Liver (tissue), 10 donors: ENCODE results near the gene UPF3B. TPM values are rescaled to one million over a fixed set of nuclear protein-coding genes. Genes with fewer than 3 reads are reported as not detected.

Experiments
- DNase-seq: peaks from one replicate; pipeline ENCODE4 v3.0.0-alpha.2; 2017; ENCODE audit warnings: low spot score
- H3K27ac ChIP-seq, 2 donors: one replicate each; pipeline ENCODE4 v1.7.0; 2013; ENCODE audit warnings: inconsistent platforms in 2 of 2, low read length in 2 of 2, control low read depth in 1 of 2, low read depth in 1 of 2, mild to moderate bottlenecking in 1 of 2
- H3K27me3 ChIP-seq, 4 donors: one replicate each; pipeline versions ENCODE4 v1.6.1 to v1.7.0; 2013; ENCODE audit warnings: low read length in 3 of 4, inconsistent platforms in 1 of 4, mild to moderate bottlenecking in 1 of 4, moderate library complexity in 1 of 4; ENCODE audit not compliant: control insufficient read depth in 4 of 4, insufficient read depth in 4 of 4
- H3K36me3 ChIP-seq, 4 donors: one replicate each; pipeline versions ENCODE4 v1.6.1 to v1.7.0; 2013; ENCODE audit warnings: low read length in 3 of 4, mild to moderate bottlenecking in 3 of 4, low read depth in 1 of 4, moderate library complexity in 1 of 4; ENCODE audit not compliant: control insufficient read depth in 4 of 4, insufficient read depth in 3 of 4
- H3K4me1 ChIP-seq, 4 donors: one replicate each; pipeline versions ENCODE4 v1.6.1 to v1.7.0; 2013; ENCODE audit warnings: low read length in 3 of 4, mild to moderate bottlenecking in 3 of 4, moderate library complexity in 1 of 4; ENCODE audit not compliant: control insufficient read depth in 4 of 4, insufficient read depth in 4 of 4
- H3K4me3 ChIP-seq, 3 donors: one replicate each; pipeline versions ENCODE4 v1.6.1 to v1.7.0; 2013; ENCODE audit warnings: low read length in 3 of 3, control low read depth in 1 of 3, low read depth in 1 of 3, mild to moderate bottlenecking in 1 of 3
- H3K9ac ChIP-seq, 2 donors: one replicate each; pipeline ENCODE4 v1.7.0; 2013; ENCODE audit warnings: low read length in 2 of 2, mild to moderate bottlenecking in 2 of 2, moderate library complexity in 2 of 2, control low read depth in 1 of 2, low read depth in 1 of 2
- H3K9me3 ChIP-seq, 4 donors: one replicate each; pipeline versions ENCODE4 v1.6.1 to v1.7.0; 2013; ENCODE audit warnings: low read length in 3 of 4; ENCODE audit not compliant: control insufficient read depth in 4 of 4
- ATF3 ChIP-seq: IDR thresholded peaks from 2 replicates; pipeline ENCODE4 v1.6.1; 2016; ENCODE audit warnings: antibody characterized with exemption
- EGR1 ChIP-seq, 2 donors: IDR thresholded peaks; 2 replicates each; pipeline ENCODE4 v1.6.1; 2016 to 2018; ENCODE audit warnings: antibody characterized with exemption in 2 of 2, low read depth in 2 of 2
- FOXA1 ChIP-seq: IDR thresholded peaks from 2 replicates; pipeline ENCODE4 v1.6.1; 2016; ENCODE audit warnings: antibody characterized with exemption
- FOXA2 ChIP-seq: IDR thresholded peaks from 2 replicates; pipeline ENCODE4 v1.6.1; 2016; ENCODE audit warnings: antibody characterized with exemption
- MAX ChIP-seq: IDR thresholded peaks from 2 replicates; pipeline ENCODE4 v1.6.1; 2016; ENCODE audit warnings: antibody characterized with exemption
- NR2F2 ChIP-seq: IDR thresholded peaks from 2 replicates; pipeline ENCODE4 v1.6.1; 2016; ENCODE audit warnings: antibody characterized with exemption
- RAD21 ChIP-seq, 2 donors: IDR thresholded peaks; 2 replicates each; pipeline ENCODE4 v1.6.1; 2016; ENCODE audit warnings: antibody characterized with exemption in 2 of 2, mild to moderate bottlenecking in 2 of 2
- RXRA ChIP-seq, 2 donors: IDR thresholded peaks; 2 replicates each; pipeline ENCODE4 v1.6.1; 2017 to 2018; ENCODE audit warnings: antibody characterized with exemption in 2 of 2, mild to moderate bottlenecking in 1 of 2
- WGBS: extraction: QIAGEN DNeasy Blood & Tissue Kit; methylation state at CpG from one replicate; pipeline ENCODE4 v1.1.7; 2013; 5-methylcytosine and 5-hydroxymethylcytosine counted together
- polyA plus RNA-seq, 2 donors: library from polyadenylated mRNA; stranded (reverse) in 1 of 2; unstranded in 1 of 2; fragments of 200-250 nt in 1 of 2; fragments of >200 nt in 1 of 2; fragmentation: Nextera tagmentation in 1 of 2; extraction: Ambion mirVana in 1 of 2; gene quantifications; one replicate each; pipeline versions ENCODE4 v1.2.1 to v1.2.3, GENCODE V29; 2013 to 2015
- small RNA-seq: library from RNA; depleted of rRNA; stranded (forward); fragments of <200 nt; gene quantifications from one replicate; pipeline ENCODE3, GENCODE V24; 2014
- total RNA-seq, 2 donors: library from RNA; depleted of rRNA; stranded (reverse); fragments of >200 nt; gene quantifications; one replicate each; pipeline ENCODE4 v1.2.3, GENCODE V29; 2014
- TF ChIP-seq, protein P1 (sequence below): fragments of 150-350 bp; IDR thresholded peaks from 2 replicates; pipeline ENCODE4 v1.5.1; 2017; ENCODE audit warnings: improper control_type of control experiment, low read depth, low read length; ENCODE audit not compliant: missing input control
- donor health status: healthy.
- donor health status: healthy.
- donor health status: healthy.
- donor health status: healthy.
- donor health status: healthy.

The UPF3B gene
- total and polyA plus RNA-seq, 4 donors: 3.3 to 4.6 (median 3.9) TPM

DNA sequence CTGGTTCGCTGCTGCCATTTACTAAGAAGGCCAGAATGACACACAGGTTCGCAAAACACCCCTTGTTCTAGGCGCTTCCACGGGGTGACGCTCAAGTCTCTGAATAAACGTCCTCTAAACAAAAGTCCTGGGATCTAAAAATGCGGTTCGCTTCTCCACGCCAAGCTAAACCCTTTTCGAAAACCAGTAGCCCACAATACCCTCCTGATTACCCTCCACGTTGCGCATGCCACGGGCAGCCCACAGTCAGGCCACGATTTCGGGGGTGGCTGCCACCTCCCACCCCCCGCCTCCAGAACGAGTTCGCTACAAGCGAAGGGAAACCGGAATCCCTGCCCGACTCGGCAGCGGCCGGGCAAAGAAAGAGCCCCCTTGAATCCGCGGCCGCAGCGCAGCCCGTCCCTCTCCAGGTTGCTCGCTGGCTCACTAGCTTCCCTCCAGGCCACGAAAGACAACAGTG lies 61.8 kb downstream of the UPF3B start:
- TF ChIP-seq MAX: no peak
- no peak for TF ChIP-seq ATF3
- TF ChIP-seq RAD21 (IDR thresholded peaks at IDR 0.05): peak; percentile 49 to 58
- Histone ChIP-seq H3K27me3 (peaks cover 0 to 3% (median 0%) of the 10 kb centered on the region in 4 donors), H3K36me3 (peaks cover 5 to 13% (median 9%) of the 10 kb centered on the region in 4 donors), H3K9me3 (no peaks in the 10 kb centered on the region), H3K4me3 (peak overlapping the region; percentile 66 to 84 (median 81)), H3K9ac (peak overlapping the region; percentile 88 to 92), H3K27ac (peak overlapping the region; percentile 97 to 99), H3K4me1 (peaks cover 0 to 15% (median 12%) of the 10 kb centered on the region in 4 donors)
- under 1% methylated on average over 31 of the region's 31 CpGs for WGBS
- DNase-seq: no peak

DNA sequence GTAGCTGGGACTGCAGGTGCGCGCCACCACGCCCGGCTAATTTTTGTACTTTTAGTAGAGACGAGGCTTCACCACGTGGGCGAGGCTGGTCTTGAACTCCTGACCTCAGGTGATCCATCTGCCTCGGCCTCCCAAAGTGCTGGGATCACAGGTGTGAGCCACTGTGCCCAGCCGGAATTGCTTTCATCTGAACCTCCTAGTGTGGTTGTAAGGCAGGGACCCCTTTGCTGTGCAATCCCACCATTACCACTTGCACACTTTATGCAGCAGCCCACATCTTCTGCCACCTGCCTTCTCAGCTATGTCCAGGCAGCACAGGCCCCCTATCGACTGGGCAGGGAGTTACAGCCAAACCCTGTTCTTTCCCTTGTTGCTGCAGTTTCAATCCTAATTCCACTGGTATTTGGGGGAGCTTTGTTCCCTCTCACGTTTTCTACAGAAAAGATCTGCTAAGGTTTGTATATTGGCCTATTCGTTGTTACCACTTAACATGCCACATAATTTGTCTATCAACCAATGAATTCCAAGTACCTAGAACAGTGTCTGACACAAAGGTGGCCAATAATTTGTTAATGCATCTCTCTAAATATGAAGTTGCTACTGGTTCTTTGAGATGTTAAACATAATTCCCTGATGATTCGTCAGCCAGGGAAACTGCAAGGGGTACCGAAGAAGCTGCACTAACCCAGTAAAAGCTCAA lies 67.9 kb downstream of the UPF3B start:
- no peak overlapping the region for H3K27ac ChIP-seq
- TF ChIP-seq, protein P1, sequence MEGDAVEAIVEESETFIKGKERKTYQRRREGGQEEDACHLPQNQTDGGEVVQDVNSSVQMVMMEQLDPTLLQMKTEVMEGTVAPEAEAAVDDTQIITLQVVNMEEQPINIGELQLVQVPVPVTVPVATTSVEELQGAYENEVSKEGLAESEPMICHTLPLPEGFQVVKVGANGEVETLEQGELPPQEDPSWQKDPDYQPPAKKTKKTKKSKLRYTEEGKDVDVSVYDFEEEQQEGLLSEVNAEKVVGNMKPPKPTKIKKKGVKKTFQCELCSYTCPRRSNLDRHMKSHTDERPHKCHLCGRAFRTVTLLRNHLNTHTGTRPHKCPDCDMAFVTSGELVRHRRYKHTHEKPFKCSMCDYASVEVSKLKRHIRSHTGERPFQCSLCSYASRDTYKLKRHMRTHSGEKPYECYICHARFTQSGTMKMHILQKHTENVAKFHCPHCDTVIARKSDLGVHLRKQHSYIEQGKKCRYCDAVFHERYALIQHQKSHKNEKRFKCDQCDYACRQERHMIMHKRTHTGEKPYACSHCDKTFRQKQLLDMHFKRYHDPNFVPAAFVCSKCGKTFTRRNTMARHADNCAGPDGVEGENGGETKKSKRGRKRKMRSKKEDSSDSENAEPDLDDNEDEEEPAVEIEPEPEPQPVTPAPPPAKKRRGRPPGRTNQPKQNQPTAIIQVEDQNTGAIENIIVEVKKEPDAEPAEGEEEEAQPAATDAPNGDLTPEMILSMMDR: peak; percentile 39
- TF ChIP-seq RAD21 (IDR thresholded peaks at IDR 0.05): peak in 1 of 2 donors; percentile 67
- TF ChIP-seq FOXA1: no peak
- TF ChIP-seq ATF3: no peak
- no peak for TF ChIP-seq EGR1 (IDR thresholded peaks at IDR 0.05; ENCODE audit: low read depth in 2 of 2)
- TF ChIP-seq RXRA (IDR thresholded peaks at IDR 0.05): no peak
- no peak for TF ChIP-seq NR2F2
- TF ChIP-seq FOXA2: no peak
- H3K36me3 ChIP-seq: peaks cover 5 to 25% (median 19%) of the 10 kb centered on the region in 4 donors
- H3K27me3 ChIP-seq: peaks cover 0 to 3% (median 0%) of the 10 kb centered on the region in 4 donors
- 83% methylated on average over 14 of the region's 14 CpGs for WGBS
- H3K9me3 ChIP-seq: no peaks in the 10 kb centered on the region
- H3K4me3 ChIP-seq: no peak overlapping the region
- H3K9ac ChIP-seq: no peak overlapping the region
- DNase-seq: peak; percentile 38
- H3K4me1 ChIP-seq: peaks cover 0 to 10% (median 7%) of the 10 kb centered on the region in 4 donors

Small RNA genes within 50 kb of the gene (small RNA-seq; reads per million reads assigned to genes)
- not detected for gene SNORA69

Other genes with a start within 250 kb of the UPF3B start
- gene NKRF, start 246.5 kb downstream of the UPF3B start, total RNA-seq: 1 to 10 TPM; 3.4 TPM
- 1 to 10 TPM; 1.3 to 2.6 TPM for gene NKRF, start 246.5 kb downstream of the UPF3B start, polyA plus RNA-seq
- gene SEPTIN6, start 159.8 kb downstream of the UPF3B start, total RNA-seq: 10 to 100 TPM in 1 of 2 donors, 1 to 10 TPM in 1; 9.9 to 11.5 TPM
- 10 to 100 TPM in 1 of 2 donors, 1 to 10 TPM in 1; 9.4 to 11.4 TPM for gene SEPTIN6, start 159.8 kb downstream of the UPF3B start, polyA plus RNA-seq
- gene SOWAHD, start 94.4 kb downstream of the UPF3B start, total RNA-seq: 1 to 10 TPM in 1 of 2 donors, under 1 TPM in 1; 0.42 to 2.5 TPM
- gene SOWAHD, start 94.4 kb downstream of the UPF3B start, polyA plus RNA-seq: under 1 TPM; 0.10 to 0.48 TPM
- 100 to 1,000 TPM; 623 TPM for gene RPL39, start 61.3 kb downstream of the UPF3B start, total RNA-seq
- gene RPL39, start 61.3 kb downstream of the UPF3B start, polyA plus RNA-seq: 1,000 to 10,000 TPM in 1 of 2 donors, 100 to 1,000 TPM in 1; 657 to 2,860 TPM
- 1 to 10 TPM; 6.6 to 7.1 TPM for gene RNF113A, start 18.8 kb upstream of the UPF3B start, total RNA-seq
- gene RNF113A, start 18.8 kb upstream of the UPF3B start, polyA plus RNA-seq: 10 to 100 TPM in 1 of 2 donors, 1 to 10 TPM in 1; 9.9 to 10.1 TPM
- 10 to 100 TPM; 27.4 to 53.2 TPM for gene NDUFA1, start 18.9 kb upstream of the UPF3B start, total RNA-seq
- gene NDUFA1, start 18.9 kb upstream of the UPF3B start, polyA plus RNA-seq: 100 to 1,000 TPM in 1 of 2 donors, 10 to 100 TPM in 1; 73.4 to 260 TPM
- gene AKAP14, start 42.9 kb upstream of the UPF3B start, total RNA-seq: not detected
- gene AKAP14, start 42.9 kb upstream of the UPF3B start, polyA plus RNA-seq: not detected
- gene NKAP, start 90.8 kb upstream of the UPF3B start, total RNA-seq: 1 to 10 TPM; 2.9 to 3.3 TPM
- 1 to 10 TPM; 2.4 TPM for gene NKAP, start 90.8 kb upstream of the UPF3B start, polyA plus RNA-seq
- gene RHOXF2B, start 224.7 kb upstream of the UPF3B start, total RNA-seq: not detected
- under 1 TPM in 1 of 2 donors, not detected in 1; 0.13 TPM for gene RHOXF2B, start 224.7 kb upstream of the UPF3B start, polyA plus RNA-seq